K562 (cell line): Measurements from ENCODE around the gene RNF11. TPM values are rescaled to one million over a fixed set of nuclear protein-coding genes. Genes with fewer than 3 reads are reported as not detected.
"Not testable (repeated sequence)": the region's sequence is repeated elsewhere in the genome, so short reads cannot be mapped to it uniquely, and the experiment has no call there.

ENCODE experiments used
- ATAC-seq: fragments of 200-7000 bp; cut with Tn5 transposase; 3 replicates; pipeline ENCODE4 v1.9.1; 2020; ENCODE audit warnings: moderate library complexity
- BruUV-seq: library from RNA; stranded (reverse); fragments of 400-500 nt; replicated peaks from 2 replicates; lab custom pipeline; 2021; lab: Mats Ljungman, UMichigan
- CTCF ChIA-PET: fragments of 300-600 bp; formaldehyde crosslinking; extraction: SDS; loops from one replicate; lab custom pipeline; 2021; ENCODE audit warnings: low intra/inter-chr PET ratio; lab: Yijun Ruan, JAX
- POLR2A ChIA-PET: fragments of 300-600, 350-650 bp; sonication (Branson Sonifier 250); formaldehyde crosslinking; extraction: SDS; loops from one replicate; lab custom pipeline; 2021; ENCODE audit warnings: antibody characterized with exemption, inconsistent platforms; lab: Yijun Ruan, JAX
- DNase-seq, 4 experiments: peaks; one replicate each; pipeline versions ENCODE4 v3.0.0 to v3.0.0-alpha.2; 2011 to 2018; ENCODE audit warnings: low spot score in 3 of 4, mixed read lengths in 3 of 4; ENCODE audit errors: extremely low read depth in 1 of 4
- FAIRE-seq: peaks from 2 replicates; lab custom pipeline; 2011; peaks lifted over from hg19 to GRCh38; lab: Jason Lieb, UNC
- H2AFZ ChIP-seq: 2 replicates; pipeline ENCODE4 v1.6.0; 2011; ENCODE audit warnings: low read depth, low read length, control low read depth, inconsistent platforms
- H3K27ac ChIP-seq: fragments of 200-600 bp; 3 replicates; pipeline ENCODE4 v1.8.0; 2011; ENCODE audit warnings: low read depth, mild to moderate bottlenecking, control low read depth, inconsistent platforms, low read length, moderate library complexity, mixed read lengths; ENCODE audit errors: extremely low read depth
- H3K27me3 ChIP-seq, 2 experiments: fragments of 300-600 bp in 1 of 2; 2 replicates in 1 of 2; 3 replicates in 1 of 2; pipeline versions ENCODE4 v1.6.0 to v1.8.0; 2011; ENCODE audit warnings: inconsistent platforms in 2 of 2, low read length in 2 of 2, mild to moderate bottlenecking in 1 of 2, mixed read lengths in 1 of 2, moderate library complexity in 1 of 2; ENCODE audit not compliant: control insufficient read depth in 2 of 2, insufficient read depth in 2 of 2
- H3K36me3 ChIP-seq: fragments of 300-600 bp; 3 replicates; pipeline ENCODE4 v1.8.0; 2011; ENCODE audit warnings: mild to moderate bottlenecking, low read length, inconsistent platforms; ENCODE audit not compliant: control insufficient read depth, insufficient read depth
- H3K4me1 ChIP-seq, 2 experiments: fragments of 200-600 bp in 1 of 2; replicated peaks in 1 of 2; 2 replicates in 1 of 2; 3 replicates in 1 of 2; pipeline versions ENCODE4 v1.5.1 to v1.8.0; 2011; ENCODE audit warnings: inconsistent platforms in 2 of 2, low read length in 2 of 2, mild to moderate bottlenecking in 1 of 2, mixed read lengths in 1 of 2, moderate library complexity in 1 of 2; ENCODE audit not compliant: control insufficient read depth in 2 of 2, insufficient read depth in 2 of 2
- H3K4me2 ChIP-seq: 2 replicates; pipeline ENCODE4 v1.6.1; 2011; ENCODE audit warnings: low read length, control low read depth, inconsistent platforms, mixed read lengths; ENCODE audit not compliant: insufficient read depth
- H3K4me3 ChIP-seq: fragments of 200-600 bp; sonication (generic), shearing (Covaris generic); 2 replicates; pipeline ENCODE4 v1.5.1; 2016; ENCODE audit warnings: control low read depth, inconsistent platforms
- H3K79me2 ChIP-seq: fragments of 200-600 bp; 3 replicates; pipeline ENCODE4 v1.8.0; 2011; ENCODE audit warnings: low read length, inconsistent platforms; ENCODE audit not compliant: control insufficient read depth, insufficient read depth
- H3K9ac ChIP-seq, 2 experiments: 2 replicates each; pipeline versions ENCODE4 v1.6.0 to v1.6.1; 2011; ENCODE audit warnings: low read depth in 2 of 2, low read length in 2 of 2, control low read depth in 1 of 2, inconsistent platforms in 1 of 2, mild to moderate bottlenecking in 1 of 2, mixed read lengths in 1 of 2; ENCODE audit not compliant: insufficient read depth in 1 of 2
- H3K9me1 ChIP-seq: one replicate; pipeline ENCODE4 v1.6.0; 2011; ENCODE audit warnings: inconsistent platforms, mild to moderate bottlenecking, low read length, moderate library complexity; ENCODE audit not compliant: control insufficient read depth, insufficient read depth
- H3K9me3 ChIP-seq: replicated peaks from 2 replicates; pipeline ENCODE4 v1.5.1; 2011; ENCODE audit warnings: low read depth, low read length, inconsistent platforms; ENCODE audit not compliant: control insufficient read depth, insufficient read depth
- H4K20me1 ChIP-seq: replicated peaks from 2 replicates; pipeline ENCODE4 v1.6.1; 2011; ENCODE audit warnings: low read length, inconsistent platforms, mixed read lengths; ENCODE audit not compliant: control insufficient read depth, insufficient read depth
- CBFA2T2 ChIP-seq: fragments of 450-650 bp; conservative IDR thresholded peaks from 2 replicates; pipeline ENCODE4 v1.6.1; 2017; ENCODE audit warnings: mild to moderate bottlenecking
- CBFA2T3 ChIP-seq: fragments of 450-650 bp; IDR thresholded peaks from 2 replicates; pipeline ENCODE4 v1.6.1; 2017
- CEBPB ChIP-seq: fragments of 450-650 bp; IDR thresholded peaks from 2 replicates; pipeline ENCODE4 v1.6.1; 2016; ENCODE audit warnings: missing genetic modification characterization, missing compliant biosample characterization
- CXXC5 ChIP-seq: fragments of 250-450 bp; sonication (Bioruptor Pico); IDR thresholded peaks from 2 replicates; pipeline ENCODE4 v1.8.0; 2022; ENCODE audit warnings: inconsistent platforms, mild to moderate bottlenecking, moderate library complexity
- DDX20 ChIP-seq: fragments of 450-650 bp; IDR thresholded peaks from 2 replicates; pipeline ENCODE4 v1.6.1; 2016; ENCODE audit warnings: missing genetic modification characterization, low read depth, mild to moderate bottlenecking, missing compliant biosample characterization, moderate library complexity
- DMBX1 ChIP-seq: fragments of 250-450 bp; sonication (Bioruptor Pico); IDR thresholded peaks from 2 replicates; pipeline ENCODE4 v1.8.0; 2022; ENCODE audit warnings: inconsistent platforms, mild to moderate bottlenecking, moderate library complexity, borderline replicate concordance
- EZH2 ChIP-seq: IDR thresholded peaks from 2 replicates; pipeline ENCODE4 v1.6.1; 2012; ENCODE audit warnings: low read depth, mild to moderate bottlenecking, inconsistent platforms, low read length, borderline replicate concordance
- GTF2A2 ChIP-seq: IDR thresholded peaks from 2 replicates; pipeline ENCODE4 v1.6.1; 2016; ENCODE audit warnings: mild to moderate bottlenecking, missing genetic modification characterization, missing compliant biosample characterization
- MAFK ChIP-seq: IDR thresholded peaks from 2 replicates; pipeline ENCODE4 v1.6.1; 2011; ENCODE audit warnings: low read length, improper control_type of control experiment
- NFE2 ChIP-seq: IDR thresholded peaks from 2 replicates; pipeline ENCODE4 v1.6.1; 2014; ENCODE audit warnings: antibody characterized with exemption, low read depth
- PTRF ChIP-seq: fragments of 450-650 bp; IDR thresholded peaks from 2 replicates; pipeline ENCODE4 v1.6.1; 2016; ENCODE audit warnings: mild to moderate bottlenecking, missing genetic modification characterization, missing compliant biosample characterization
- PTTG1 ChIP-seq: fragments of 450-650 bp; IDR thresholded peaks from 2 replicates; pipeline ENCODE4 v1.6.1; 2016; ENCODE audit warnings: low read depth, mild to moderate bottlenecking, missing genetic modification characterization, missing compliant biosample characterization
- SMAD3 ChIP-seq: fragments of 450-650 bp; formaldehyde crosslinking; conservative IDR thresholded peaks from 2 replicates; pipeline ENCODE4 v1.4.0; 2020; ENCODE audit warnings: mild to moderate bottlenecking
- STAG1 ChIP-seq: sonication (generic); formaldehyde crosslinking; IDR thresholded peaks from 2 replicates; pipeline ENCODE4 v1.5.0; 2020; ENCODE audit warnings: missing genetic modification reagents, borderline replicate concordance
- TCF3 ChIP-seq: sonication (generic); formaldehyde crosslinking; IDR thresholded peaks from 2 replicates; pipeline ENCODE4 v1.4.0; 2020; ENCODE audit warnings: mild to moderate bottlenecking, missing genetic modification reagents
- TEAD2 ChIP-seq: fragments of 450-650 bp; IDR thresholded peaks from 2 replicates; pipeline ENCODE4 v1.6.1; 2016; ENCODE audit warnings: missing genetic modification characterization, control low read depth, missing compliant biosample characterization
- ZNF124 ChIP-seq: sonication (generic); formaldehyde crosslinking; IDR thresholded peaks from 2 replicates; pipeline ENCODE4 v1.8.1; 2022; ENCODE audit warnings: missing genetic modification reagents
- ZNF41 ChIP-seq: fragments of 250-450 bp; sonication (Bioruptor Pico); conservative IDR thresholded peaks from 2 replicates; pipeline ENCODE4 v1.4.0; 2020; ENCODE audit warnings: mild to moderate bottlenecking
- ZNF707 ChIP-seq: fragments of 250-450 bp; sonication (Bioruptor Pico); conservative IDR thresholded peaks from 2 replicates; pipeline ENCODE4 v1.8.0; 2022; ENCODE audit warnings: inconsistent platforms, mild to moderate bottlenecking, moderate library complexity
- ZNF79 ChIP-seq: fragments of 250-450 bp; sonication (Bioruptor Pico); IDR thresholded peaks from 2 replicates; pipeline ENCODE4 v1.4.0; 2020; ENCODE audit warnings: low read depth, mild to moderate bottlenecking, moderate library complexity
- WGBS: fragments of 100-300 bp; shearing (Covaris generic); methylation state at CpG from one replicate; pipeline ENCODE4 v1.1.6; 2016; ENCODE audit warnings: low coverage, mixed read lengths; ENCODE audit not compliant: insufficient coverage; ENCODE audit errors: missing lambda C conversion rate; 5-methylcytosine and 5-hydroxymethylcytosine counted together
- in situ Hi-C: fragments of 300-500 bp; cut with MboI; formaldehyde crosslinking; loops from 4 replicates; pipeline ENCODE4 v1.15.0; 2018; ENCODE audit warnings: inconsistent platforms, mixed read lengths
- intact Hi-C: fragments of 100-400 bp; cut with micrococcal nuclease; formaldehyde crosslinking; loops from 2 replicates; pipeline ENCODE4 v1.14.2; 2022
- polyA plus RNA-seq, 8 experiments: library from polyadenylated mRNA; depleted of rRNA in 4 of 8; stranded (reverse) in 5 of 8; unstranded in 3 of 8; fragments of >200 nt; fragmentation: Nextera tagmentation in 2 of 8; fragmentation: Illumina TruSeq in 1 of 8; extraction: Ambion mirVana in 2 of 8; extraction: Trizol in 1 of 8; gene quantifications; 2 replicates each; pipeline versions ENCODE4 v1.2.1 to v1.2.3, GENCODE V29; 2011 to 2014; ENCODE audit warnings: inconsistent platforms in 1 of 8, missing spikeins in 1 of 8
- total RNA-seq, 7 experiments: library from RNA; depleted of rRNA in 6 of 7; stranded (reverse); fragments of >200 nt in 6 of 7; fragmentation: Illumina TruSeq in 2 of 7; extraction: Trizol in 2 of 7; gene quantifications; 2 replicates each; pipeline versions ENCODE4 v1.2.1 to v1.2.3, GENCODE V29; 2011 to 2021; ENCODE audit warnings: low replicate concordance in 1 of 7
- TF ChIP-seq, protein P1 (sequence below), 3 experiments: fragments of 200-800 bp in 1 of 3; sonication (Bioruptor generic) in 1 of 3; sonication (generic) in 1 of 3; formaldehyde crosslinking in 1 of 3; IDR thresholded peaks; 2 replicates each; pipeline versions ENCODE4 v1.6.1 to v1.8.0; 2016 to 2022; ENCODE audit warnings: mild to moderate bottlenecking in 2 of 3, missing compliant biosample characterization in 2 of 3, missing genetic modification characterization in 2 of 3, missing genetic modification reagents in 1 of 3

RNF11 gene
- total and polyA plus RNA-seq, 9 of the 15 experiments (the other 6 are each of a cell fraction or from before 2014, with no cell fraction given), result 5.7 to 34.3 (median 23.1) TPM

DNA sequence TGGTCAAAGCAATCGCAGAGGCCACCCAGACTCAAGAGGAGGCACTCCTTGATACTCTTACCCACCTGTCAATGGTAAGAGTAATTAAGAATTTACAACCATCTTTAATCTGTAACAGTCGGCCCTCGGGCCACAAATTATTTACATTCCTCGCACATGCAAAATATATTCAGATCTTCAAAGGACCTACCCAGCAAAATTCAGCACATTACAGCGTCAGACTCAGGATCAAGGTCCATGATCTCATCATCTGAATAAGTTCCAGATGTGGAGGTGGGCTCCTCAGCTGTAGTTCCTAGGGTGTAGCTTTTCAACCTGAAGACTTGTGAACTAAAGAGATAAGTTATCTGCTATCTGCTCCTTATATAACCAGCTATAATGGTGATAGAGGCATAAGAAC, 17.1 kb upstream of the RNF11 start:
- no TSS peak for BruUV-seq
- no peak for FAIRE-seq
- CTCF ChIA-PET, result interaction anchor here (1.1 kb wide), 1 partner anchor 78 kb away, joined by 3 read pairs; no protein-coding TSS in a partner anchor

DNA sequence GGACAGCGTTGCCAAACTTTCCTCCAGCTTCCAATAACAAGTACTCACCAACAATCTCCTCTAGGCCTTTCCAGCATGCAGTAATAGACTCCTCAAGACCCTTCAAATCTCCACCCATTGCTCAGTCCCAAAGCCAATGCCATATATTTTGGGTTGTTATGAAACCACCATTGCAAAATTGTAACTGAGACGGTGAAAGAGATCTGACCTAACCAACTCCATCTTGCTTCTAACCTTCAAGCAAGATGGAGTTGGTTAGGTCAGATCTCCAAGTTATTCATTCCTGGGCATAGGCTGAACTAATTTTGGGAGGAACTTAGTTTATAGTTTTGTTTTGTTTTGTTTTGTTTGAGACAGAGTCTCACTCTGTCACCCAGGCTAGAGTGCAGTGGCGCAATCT, 14.5 kb upstream of the RNF11 start:
- H3K27ac ChIP-seq, in situ Hi-C loops, H3K4me3 ChIP-seq, H3K4me1 ChIP-seq, ATAC-seq, H3K79me2 ChIP-seq, DNase-seq, CTCF ChIA-PET, H3K9me1 ChIP-seq, H3K27me3 ChIP-seq, H3K36me3 ChIP-seq, FAIRE-seq, H4K20me1 ChIP-seq, H2AFZ ChIP-seq, BruUV-seq, H3K4me2 ChIP-seq, H3K9me3 ChIP-seq, H3K9ac ChIP-seq, intact Hi-C loops: not testable (repeated sequence)
- 72% methylated on average over 3 of the region's 3 CpGs for WGBS
- POLR2A ChIA-PET, result interaction anchor here (1.0 to 2.0 kb wide), 3 partner anchors 14 to 16 kb away, joined by 3 to 11 read pairs (median 4); partner anchors contain the start of gene RNF11
- peak; percentile 64; the same call in 1 of the 2 replicates for TF ChIP-seq DDX20
- peak; percentile 68; the same call in 1 of the 2 replicates for TF ChIP-seq DMBX1 (CRISPR knock-in tag)
- TF ChIP-seq GTF2A2, result peak; percentile 52; the same call in 1 of the 2 replicates
- TF ChIP-seq, protein P1, sequence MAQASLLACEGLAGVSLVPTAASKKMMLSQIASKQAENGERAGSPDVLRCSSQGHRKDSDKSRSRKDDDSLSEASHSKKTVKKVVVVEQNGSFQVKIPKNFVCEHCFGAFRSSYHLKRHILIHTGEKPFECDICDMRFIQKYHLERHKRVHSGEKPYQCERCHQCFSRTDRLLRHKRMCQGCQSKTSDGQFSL (CRISPR knock-in tag; IDR thresholded peaks at IDR 0.05), result not testable (repeated sequence)
- TF ChIP-seq, protein P1 (tag; IDR thresholded peaks at IDR 0.05), result 0 out of 4 replicates have a peak, but pooled peaks of 1 of the 2 experiments have one; percentile 30
- TF ChIP-seq ZNF41 (CRISPR knock-in tag), result 0 out of 2 replicates have a peak, but pooled peaks have one; percentile 21
- TF ChIP-seq PTTG1 (tag), result peak; percentile 83
- TF ChIP-seq SMAD3 (CRISPR knock-in tag), result 0 out of 2 replicates have a peak, but pooled peaks have one; percentile 27
- TF ChIP-seq CEBPB (tag), result peak; percentile 52; the same call in 1 of the 2 replicates
- TF ChIP-seq PTRF (tag), result 0 out of 2 replicates have a peak, but pooled peaks have one; percentile 18
- 0 out of 2 replicates have a peak, but pooled peaks have one; percentile 15 for TF ChIP-seq TEAD2

More for the DNA sequence above, 17.1 kb upstream of the RNF11 start:
- no peaks in the 10 kb centered on the region for H3K27me3 ChIP-seq
- H2AFZ ChIP-seq, result no peak overlapping the region
- no peaks in the 10 kb centered on the region for H3K9me1 ChIP-seq
- H3K4me3 ChIP-seq, result no peak overlapping the region
- H3K9me3 ChIP-seq, result no peaks in the 10 kb centered on the region; the same call in 1 of the 2 replicates
- DNase-seq (no peak), ATAC-seq (no peak)
- TF ChIP-seq NFE2 (no peak), EZH2 (no peak), TCF3 (CRISPR knock-in tag) (no peak), CBFA2T3 (0 out of 2 replicates have a peak, but pooled peaks have one; percentile 14), ZNF707 (no peak), MAFK (no peak), CXXC5 (CRISPR knock-in tag) (no peak), ZNF124 (CRISPR knock-in tag) (no peak), ZNF79 (CRISPR knock-in tag) (no peak), CBFA2T2 (0 out of 2 replicates have a peak, but pooled peaks have one; percentile 2), STAG1 (CRISPR knock-in tag) (no peak)
- no peak overlapping the region for H3K9ac ChIP-seq
- no peaks in the 10 kb centered on the region for H4K20me1 ChIP-seq
- no peaks in the 10 kb centered on the region; a peak in 2 of 5 replicates for H3K4me1 ChIP-seq
- in situ Hi-C loops (loop anchor here (5.0 kb wide), 1 partner anchor 73 kb away; no protein-coding TSS in a partner anchor), intact Hi-C loops (loop anchor here (2.0 to 5.0 kb wide), 2 partner anchors 63 to 78 kb away; no protein-coding TSS in a partner anchor)
- WGBS, result 47% methylated on average over 5 of the region's 5 CpGs
- POLR2A ChIA-PET, result interaction anchor here (0.6 to 1.1 kb wide), 5 partner anchors 11 to 680 kb away, joined by 3 to 4 read pairs (median 3); partner anchors contain the start of gene RNF11
- no peaks in the 10 kb centered on the region for H3K79me2 ChIP-seq
- no peaks in the 10 kb centered on the region for H3K36me3 ChIP-seq
- no peak overlapping the region for H3K27ac ChIP-seq
- no peak overlapping the region for H3K4me2 ChIP-seq
